ENCODE results near the gene GALC.
"Not testable (repeated sequence)": the region's sequence is repeated elsewhere in the genome, so short reads cannot be mapped to it uniquely, and the experiment has no call there.

The GALC gene

DNA sequence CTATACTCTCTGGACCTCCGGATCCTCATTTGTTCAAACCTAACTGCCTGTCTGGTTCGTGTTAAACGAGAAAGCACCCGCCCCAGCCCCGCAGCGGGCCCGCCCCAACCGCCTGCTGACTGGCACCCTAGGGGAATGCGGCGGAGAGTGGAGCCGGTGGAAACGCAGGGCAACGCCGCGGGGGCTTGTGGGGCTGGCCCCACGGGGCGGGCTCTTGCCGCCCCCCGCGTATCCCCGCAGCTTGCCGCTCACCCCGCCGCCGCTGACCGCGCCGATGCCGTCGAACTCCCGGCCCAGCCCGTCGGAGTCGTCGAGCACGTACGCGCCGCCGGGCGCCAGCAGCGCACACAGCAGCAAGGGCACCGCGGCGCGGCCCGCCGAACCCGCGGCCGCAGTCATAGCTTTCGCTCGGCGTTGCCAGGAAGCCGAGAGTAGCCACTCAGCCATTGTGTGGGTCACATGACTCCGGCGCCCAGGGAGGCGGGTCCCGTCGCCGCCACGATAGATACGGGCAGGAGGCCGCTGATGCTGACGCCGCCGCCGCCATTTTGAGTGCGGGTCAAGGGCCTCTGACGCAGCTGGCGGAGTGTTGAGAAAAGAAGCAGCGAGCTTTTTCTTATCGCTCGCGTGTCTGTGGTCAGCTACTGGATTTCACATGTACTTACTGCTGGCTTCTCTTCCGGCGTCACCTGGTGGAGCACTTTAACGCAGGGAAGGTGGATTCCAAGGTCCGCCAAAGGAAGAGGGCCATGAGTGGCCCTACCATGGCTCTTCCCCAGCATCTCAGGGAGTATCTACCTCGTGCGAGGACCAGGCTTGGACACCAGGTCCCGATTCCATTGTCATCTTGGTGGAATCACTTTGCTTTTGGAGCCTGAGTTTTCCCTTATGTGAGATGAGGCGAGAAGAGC lies at the start of gene GALC:
Gene GALC, minus strand, starts transcription at position 465 of the 911 bp plus-strand sequence. Its CDS starts 18 bp downstream, at position 447.
- peak; percentile 85 to 92 for DNase-seq

DNA sequence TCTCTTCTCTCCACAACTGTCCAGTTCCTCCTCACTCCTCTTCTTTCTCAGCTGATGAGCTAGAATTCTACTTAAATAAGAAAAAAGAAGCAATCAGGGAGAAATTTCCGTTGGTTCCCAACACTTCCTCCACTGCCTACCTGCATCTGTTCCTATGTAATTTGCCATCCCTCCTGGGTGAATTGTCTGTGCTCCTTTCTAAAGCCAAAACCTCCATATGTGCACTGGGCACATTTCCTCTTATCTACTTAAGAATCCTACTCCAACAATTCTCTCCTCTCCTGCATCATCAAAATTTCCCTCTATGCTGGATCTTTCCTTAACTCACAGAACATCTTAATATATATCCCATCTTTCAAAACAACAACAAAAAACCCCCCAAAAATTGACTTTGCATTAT lies 47.2 kb upstream of the GALC start:
- no peak for DNase-seq

DNA sequence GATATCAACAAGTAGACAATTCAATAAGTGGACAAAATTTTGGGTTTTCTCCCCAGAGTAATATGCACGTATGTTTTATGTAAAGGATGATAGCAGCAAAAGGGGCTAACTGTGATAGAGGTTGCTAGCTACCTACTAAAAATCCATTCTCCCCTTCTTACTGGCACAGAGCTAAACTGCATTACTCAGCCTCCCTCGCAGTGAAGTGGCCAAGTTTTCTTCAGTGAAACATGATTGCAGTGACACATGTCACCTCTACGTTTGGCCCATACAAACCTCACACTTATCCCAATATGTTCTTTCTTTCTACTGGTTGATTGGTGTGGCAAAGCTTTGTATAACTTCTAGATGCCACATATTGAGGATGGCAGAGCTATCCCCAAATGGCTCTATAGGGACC lies 46.2 kb upstream of the GALC start:
- no peak for DNase-seq

DNA sequence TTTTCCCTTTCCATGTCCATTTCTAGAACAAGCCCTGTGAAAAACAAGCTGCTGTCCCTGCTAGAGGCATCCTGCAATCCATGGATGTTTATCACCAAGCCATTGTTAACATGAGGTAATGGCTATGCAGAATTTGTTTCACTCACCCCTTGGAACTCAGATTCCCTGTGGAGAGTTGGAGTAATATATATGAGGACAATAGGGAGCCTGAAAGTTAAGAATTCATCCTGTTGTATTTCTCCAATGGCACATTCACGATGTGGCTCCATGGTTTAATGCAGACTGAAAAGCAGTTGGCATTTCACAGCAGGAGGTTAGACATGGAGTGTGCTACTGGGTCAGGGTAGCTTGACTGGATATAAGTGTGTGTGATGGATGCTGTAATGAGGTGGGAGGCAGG lies 44.3 kb upstream of the GALC start:
- DNase-seq: no peak

DNA sequence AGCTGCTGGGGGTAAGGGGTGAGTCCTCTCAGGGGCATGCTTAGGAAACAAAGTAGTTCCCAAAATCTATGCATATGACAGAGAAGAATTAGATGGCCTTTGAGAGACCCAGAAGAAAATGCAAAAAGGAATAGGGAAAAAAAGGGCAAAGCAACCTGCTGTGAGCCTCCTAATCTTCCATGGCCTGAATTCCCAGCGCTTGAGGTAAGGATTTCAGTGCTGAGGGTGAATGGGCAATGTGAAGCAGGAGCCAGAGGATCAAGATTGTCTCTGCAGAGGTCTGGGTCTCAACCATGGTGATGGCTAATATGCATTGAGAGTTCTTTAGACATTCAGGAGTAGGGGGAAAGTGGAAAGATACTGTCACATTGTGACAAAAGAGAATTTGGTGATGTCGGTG lies 43.4 kb upstream of the GALC start:
- DNase-seq: no peak

DNA sequence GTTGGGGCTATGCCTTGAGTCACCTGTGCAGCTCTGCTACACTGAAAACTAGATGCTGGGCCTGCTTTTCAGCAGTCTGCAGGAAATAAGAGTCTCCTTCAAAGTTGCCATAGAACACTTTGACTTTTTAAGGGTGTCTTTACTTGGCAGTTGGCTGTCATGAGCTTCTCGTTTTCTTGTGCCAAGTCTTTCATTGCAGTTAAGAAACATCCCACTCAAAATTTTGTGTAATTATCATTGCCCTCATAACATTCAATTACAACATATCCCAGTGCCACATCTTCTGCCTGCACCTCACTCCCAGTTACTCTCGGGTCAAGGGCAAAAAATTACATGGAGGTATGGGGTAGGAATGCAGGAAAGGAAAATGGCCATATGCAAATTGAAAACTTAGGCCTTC lies 41.1 kb upstream of the GALC start:
- DNase-seq: no peak

DNA sequence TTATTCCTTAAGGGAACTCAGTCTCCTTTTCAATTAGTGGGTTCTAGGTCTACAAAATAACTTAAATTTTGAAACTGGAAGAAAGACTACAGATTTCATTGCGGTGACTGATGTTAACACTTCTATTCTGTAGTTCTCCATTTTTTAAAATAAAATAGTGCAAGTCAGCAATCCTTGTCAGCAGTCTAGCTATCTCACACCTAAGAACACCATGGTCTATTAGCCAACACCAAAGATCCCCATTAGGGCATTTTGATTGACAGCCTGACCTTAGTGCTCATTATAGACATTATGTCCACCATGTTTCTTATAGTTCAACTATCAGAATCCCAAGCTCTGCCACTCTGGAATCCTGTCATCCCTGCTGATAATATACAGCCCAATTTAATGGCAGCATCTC lies 39.4 kb upstream of the GALC start:
- DNase-seq: no peak

DNA sequence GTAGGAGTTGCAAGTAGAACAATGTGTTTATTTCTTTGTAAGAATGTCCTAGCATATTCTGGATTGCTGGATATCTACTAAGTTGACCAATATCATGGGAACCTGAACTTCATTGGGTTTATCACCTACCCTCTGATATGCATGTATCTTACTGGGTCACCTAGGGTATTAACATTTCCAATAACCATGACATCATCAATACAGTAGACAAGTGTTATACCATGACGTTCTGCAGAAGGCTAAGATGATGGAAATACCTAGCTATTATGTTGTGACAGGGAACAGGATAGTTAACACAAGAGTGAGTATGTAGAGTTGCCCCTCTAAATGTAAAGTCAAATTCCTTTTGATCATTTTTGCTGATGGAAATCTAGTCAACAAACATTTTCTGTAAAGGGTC lies 37.9 kb upstream of the GALC start:
- DNase-seq: no peak

DNA sequence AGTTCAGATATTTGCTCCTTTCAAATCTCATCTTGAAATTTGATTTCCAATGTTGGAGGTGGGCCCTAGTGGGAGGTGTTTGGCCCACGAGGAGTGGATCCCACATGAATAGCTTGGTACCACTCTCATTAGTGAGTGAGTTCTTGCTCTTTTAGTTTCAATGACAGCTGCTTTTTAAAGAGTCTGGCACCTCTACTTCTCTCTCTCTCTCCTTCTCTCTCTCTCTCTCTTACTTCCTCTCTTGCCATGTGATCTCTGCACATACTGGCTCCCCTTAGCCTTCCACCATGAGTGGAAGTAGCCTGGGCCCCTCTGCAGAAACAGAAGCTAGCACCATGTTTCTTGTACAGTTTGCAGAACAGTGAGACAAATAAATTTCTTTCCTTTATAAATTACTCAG lies 37.1 kb upstream of the GALC start:
- DNase-seq: no peak

DNA sequence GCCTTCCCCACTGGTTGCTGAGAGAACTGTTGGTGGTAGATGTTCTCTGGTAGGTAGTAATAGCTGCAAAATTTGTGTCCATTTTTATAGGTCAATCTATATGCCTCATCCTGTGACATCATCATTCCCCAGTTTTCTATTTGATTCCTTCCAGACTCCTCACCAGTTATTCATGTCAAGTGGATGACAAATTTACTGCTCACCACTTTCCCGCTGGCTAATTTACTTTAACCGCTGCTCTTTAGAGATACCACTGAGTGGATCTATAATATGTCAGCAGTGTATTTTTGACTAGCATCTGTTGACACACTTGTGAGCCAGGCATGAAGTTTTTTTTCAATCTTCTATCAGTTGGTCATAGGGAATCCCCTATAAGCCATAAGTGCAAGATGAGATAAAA lies 36.5 kb upstream of the GALC start:
- no peak for DNase-seq

DNA sequence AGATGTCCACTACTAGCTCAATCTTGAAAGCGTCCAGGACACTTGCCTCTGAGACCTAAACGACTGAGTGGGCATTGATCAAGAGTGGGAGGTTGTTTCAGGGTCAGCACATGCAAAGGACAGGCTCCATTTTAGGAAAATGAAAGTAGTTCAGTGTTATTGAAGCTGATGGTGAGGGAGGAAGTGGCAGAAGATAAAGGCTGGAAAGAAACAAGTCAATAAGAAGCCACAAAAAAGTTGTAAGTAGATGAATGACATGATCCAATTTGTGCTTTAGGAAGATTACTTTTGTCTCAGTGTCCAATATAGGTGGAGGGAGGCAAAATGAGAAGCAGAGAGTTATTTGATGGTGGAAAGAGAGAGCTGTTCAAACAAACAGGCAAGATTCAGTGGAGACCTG lies 33.9 kb upstream of the GALC start:
- no peak for DNase-seq

DNA sequence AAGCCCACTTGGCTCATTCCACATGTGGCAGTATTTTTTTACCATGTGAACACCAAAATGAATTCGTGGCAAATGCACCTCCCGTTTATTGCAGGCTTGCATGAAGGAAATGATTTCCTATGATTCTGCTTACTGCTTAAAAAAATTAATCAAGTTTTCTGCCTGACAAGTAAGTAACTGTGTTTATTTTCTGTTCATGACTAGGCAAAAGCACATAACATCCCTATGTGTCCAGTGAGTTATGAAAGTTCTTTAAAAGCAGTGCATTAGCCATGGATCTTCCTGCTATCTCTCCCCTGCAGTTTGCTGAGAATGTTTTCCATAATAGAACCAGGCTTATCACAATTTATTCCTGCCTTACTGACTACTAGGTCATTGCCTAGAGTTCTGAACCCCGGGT lies 32.3 kb upstream of the GALC start:
- no peak for DNase-seq

DNA sequence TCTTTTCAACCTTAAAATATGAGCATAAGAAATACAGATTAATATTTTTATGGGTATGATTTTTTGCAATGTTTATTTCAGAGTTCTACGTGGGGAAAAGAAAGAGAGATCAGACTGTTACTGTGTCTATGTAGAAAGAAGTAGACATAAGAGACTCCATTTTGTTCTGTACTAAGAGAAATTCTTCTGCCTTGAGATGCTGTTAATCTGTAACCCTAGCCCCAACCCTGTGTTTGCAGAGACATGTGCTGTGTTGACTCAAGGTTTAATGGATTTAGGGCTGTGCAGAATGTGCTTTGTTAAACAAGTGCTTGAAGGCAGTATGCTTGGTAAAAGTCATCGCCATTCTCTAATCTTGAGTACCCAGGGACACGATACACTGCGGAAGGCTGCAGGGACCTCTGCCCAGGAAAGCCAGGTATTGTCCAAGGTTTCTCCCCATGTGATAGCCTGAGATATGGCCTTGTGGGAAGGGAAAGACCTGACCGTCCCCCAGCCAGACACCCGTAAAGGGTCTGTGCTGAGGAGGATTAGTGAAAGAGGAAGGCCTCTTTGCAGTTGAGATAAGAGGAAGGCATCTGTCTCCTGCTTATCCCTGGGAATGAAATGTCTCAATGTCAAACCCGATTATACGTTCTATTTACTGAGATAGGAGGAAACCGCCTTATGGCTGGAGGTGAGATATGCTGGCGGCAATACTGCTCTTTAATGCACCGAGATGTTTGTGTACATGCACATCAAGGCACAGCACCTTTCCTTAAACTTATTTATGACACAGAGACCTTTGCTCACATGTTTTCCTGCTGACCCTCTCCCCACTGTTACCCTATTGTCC lies 31.5 kb upstream of the GALC start:
- not testable (repeated sequence) for DNase-seq

DNA sequence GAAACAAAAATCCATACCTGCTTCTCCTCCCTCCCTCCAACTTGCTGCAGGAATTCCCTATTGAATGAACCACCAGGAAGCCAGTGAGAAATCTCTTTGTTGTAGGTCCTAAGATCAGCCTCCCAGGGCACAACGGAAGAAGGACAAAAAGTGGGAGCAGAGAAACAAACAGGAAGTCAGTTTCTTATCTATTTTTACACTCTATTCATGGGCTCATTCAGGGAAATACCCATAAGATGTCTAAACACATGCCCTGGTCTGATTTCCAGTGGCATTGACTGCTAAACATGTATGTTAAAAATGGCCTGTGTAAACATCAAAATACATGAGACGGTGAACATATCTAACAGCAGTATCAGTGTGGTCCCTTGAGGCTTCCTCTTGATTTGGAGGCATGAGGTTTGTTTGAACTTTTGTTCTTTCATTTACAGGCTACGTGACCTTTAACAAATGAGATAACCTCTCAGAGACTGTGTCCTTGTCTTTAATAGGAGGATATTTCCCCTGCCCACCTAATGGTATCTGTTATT lies 30.7 kb upstream of the GALC start:
- DNase-seq: no peak

DNA sequence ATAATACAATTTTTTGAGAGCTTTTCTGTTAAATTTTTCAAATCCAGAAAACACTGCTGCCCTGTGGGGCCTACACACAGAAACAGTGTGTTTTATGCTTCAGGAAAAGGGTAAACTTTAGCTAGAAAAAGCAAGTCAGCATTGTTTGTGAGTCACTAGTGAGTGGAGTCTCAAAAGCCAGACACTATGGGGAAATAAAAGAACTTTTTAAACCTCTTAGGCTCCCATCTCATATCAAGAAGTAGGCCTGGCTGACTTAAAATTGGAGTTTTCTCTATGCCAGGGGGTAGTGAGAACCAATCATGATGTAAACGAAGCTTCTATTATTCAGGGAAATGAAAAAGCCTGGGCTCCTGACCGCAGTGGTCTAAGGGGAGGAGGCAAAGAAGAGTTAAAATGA lies 24.6 kb upstream of the GALC start:
- no peak for DNase-seq

DNA sequence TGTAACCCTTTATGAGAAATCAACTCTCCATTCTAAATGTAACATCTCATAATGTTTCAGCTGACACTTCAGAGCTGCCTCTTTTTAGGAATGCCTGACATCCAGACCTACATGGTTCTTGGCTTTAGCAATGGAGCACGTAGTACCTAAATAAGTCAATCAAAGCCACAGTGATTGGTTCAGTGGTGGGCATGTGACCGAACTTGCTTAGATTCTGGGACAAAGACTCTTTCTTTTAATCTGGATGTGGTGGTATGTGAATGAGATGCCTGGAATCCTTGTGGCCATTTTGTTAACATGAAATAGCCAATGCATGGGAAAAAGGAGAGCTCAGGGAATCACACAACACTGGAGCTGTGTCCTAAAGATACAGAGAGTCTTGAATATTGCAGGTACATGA lies 23.8 kb upstream of the GALC start:
- no peak for DNase-seq

DNA sequence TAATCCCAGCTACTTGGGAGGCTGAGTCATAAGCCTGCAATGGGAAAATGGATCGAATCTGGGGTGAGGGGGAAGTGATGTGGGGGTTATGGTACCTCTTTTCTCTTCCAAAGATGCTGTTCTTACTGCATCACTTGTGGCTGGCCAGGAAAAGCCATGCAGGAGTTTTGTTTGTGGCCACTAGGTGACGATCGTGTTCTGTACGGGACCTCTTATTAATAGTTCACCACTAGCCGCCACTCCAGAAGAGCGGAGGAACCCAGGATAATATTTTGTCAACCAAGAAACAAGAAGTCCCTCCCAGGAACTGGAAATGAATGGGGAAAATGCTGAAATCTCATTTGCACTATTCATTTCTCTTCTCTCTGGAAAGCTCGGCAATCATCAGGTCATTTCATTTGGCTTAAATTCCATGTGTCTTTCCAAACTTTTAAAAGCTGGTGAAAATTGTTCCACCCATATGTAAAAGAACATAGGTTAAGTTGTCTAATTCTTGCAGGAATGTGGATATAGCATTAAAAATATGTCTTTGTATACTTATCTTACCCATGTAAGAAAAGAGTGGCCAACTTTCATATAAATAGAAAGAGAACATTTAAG lies 20.9 kb upstream of the GALC start:
- DNase-seq: peak; percentile 41 to 88

DNA sequence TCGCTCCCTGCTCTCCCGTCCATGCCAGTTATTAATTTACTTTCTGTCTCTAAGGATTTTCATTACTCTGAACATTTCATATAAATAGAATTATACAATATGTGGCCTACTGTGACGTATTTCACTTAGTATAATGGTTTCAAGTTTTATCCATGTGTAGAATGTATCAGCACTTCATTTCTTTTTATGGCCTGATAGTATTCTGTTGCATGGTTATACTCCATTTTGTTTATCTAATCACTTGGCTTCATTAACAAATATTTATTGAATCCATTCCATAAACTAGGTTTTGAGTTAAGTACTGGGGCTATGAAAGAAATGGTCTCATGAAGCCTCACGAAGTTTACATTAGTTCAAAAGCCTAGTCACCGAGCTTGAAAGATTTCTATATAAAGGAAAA lies 19.5 kb upstream of the GALC start:
- no peak for DNase-seq

DNA sequence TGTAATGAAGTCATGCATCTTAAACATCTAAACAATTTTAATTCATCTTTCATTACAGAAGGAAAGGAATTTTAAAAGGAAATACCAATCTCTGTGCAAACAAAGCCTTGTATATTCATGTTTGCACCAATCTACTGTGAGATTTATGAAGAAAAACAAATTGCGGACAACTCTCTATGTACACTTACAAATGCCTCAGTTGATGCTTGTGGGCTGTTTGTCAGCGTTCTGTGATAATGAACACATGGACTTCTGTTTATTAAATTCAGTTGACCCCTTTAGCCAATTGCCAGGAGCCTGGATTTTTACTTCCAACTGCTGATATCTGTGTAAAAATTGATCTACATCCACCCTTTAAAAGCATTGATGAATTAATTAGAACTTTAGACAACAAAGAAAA lies 17.3 kb upstream of the GALC start:
- no peak for DNase-seq

DNA sequence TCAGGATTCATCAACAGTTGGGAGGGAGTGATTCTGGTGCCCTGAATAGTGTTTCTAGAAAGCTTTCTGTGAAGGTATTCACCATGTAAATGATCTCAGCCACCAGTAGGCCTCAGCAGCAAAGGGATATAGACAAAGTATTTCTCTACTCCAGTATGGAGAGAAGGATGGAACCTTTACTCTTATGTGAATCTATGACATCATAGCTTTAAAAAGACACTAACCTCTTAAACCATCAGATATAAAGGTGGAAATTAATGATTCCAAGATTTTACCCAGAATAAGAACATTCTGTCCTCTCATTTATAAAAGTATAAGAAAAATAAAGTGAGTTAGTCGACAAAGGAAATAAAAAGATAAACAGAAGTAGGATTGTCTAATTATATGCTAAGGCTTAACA lies 16.5 kb upstream of the GALC start:
- DNase-seq: no peak

DNA sequence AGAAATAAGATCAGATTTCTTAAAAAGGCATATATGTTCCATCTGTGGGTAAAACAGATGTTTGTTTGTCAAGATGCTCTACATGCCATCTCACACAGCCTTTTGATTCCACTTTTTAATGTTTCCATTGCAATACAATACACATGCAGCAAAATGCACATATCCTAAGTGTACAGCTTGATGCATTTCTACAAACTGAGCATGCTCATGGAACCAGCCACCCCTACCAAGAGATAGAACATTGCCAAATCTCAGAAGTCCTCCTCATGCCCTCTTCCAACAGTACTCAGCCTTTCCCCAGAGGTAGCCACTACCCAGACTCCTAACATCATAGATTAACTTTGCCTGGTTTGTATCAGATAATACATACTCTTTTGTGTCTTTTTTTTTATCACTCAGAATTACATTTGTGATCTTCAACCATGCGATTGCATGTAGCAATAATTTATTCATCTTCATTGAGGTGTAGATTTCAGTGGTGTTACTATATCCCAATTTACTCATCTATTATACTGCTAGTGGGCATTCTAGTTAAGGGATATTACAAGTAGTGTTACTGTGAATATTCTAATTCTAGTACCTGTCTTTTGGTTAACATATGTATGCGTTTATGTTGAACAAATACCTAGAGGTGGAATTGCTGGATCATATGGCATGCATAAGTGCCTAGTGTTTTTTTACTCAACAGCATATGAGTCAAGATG lies 15.2 kb upstream of the GALC start:
- no peak for DNase-seq

DNA sequence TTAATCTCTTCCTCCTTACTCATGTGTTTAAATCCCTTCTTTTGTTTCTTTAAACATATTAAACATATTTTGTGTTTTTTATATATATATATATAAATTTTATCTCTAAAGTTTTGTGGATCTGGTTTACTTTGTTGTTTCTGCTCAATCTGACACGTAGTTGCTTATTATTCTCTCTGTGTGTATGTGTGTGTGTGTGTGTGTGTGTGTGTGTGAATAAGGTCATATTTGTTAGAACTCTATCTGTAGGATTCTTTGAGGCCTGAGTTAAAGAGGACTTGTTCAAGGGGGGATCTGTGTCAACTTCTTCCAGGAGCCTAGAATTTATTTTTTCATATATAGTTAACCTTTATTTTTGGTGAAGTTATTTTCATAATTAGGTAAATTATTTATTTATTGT lies 14.6 kb upstream of the GALC start:
- DNase-seq: no peak

Measured in hippocampal formation (tissue), 2 donors.